HG02678 (cell line): ENCODE data around the gene MBD3L4.
"Not testable (repeated sequence)": the region's sequence is repeated elsewhere in the genome, so short reads cannot be mapped to it uniquely, and the experiment has no call there.

Experiments
- ATAC-seq: cut with Tn5 transposase; IDR thresholded peaks from one replicate; pipeline ENCODE4 v1.9.1; 2021; ENCODE audit warnings: mild to moderate bottlenecking, moderate library complexity; ENCODE audit not compliant: unreplicated experiment

The MBD3L4 gene

GRCh38 chr19:7051421-7051820 is 11.4 kb upstream of the MBD3L4 start:
- ATAC-seq: not testable (repeated sequence)

- not testable (repeated sequence) for ATAC-seq
Observed at GRCh38 chr19:7049021-7049420, 9.0 kb upstream of the MBD3L4 start, which contains the start of gene MBD3L2. Gene MBD3L2 (plus strand): TSS chr19:7049321. CDS start chr19:7049374, 53 bp downstream.

DNA sequence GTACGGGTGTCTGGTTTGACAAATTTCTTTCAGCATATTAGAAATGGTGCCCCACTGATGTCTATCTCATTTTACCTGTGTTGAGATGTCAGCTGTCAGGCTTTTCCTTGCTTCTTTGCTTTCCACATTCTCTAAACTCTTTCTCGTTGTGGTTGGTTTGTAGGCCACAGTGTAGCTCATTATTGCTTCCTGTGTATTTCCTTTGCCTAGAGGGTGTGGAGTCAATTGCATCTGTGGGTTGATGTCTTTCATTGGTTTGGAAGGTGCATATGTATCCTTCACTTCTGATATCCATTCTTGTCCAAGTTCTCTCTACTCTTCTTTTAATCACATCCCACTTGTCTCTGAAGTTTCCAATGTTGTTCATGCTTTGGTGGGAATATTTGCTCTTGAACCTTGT is 1.6 kb upstream of the MBD3L4 start:
- not testable (repeated sequence) for ATAC-seq

GRCh38 chr19:7030278-7030677 is 9.7 kb downstream of the MBD3L4 start, which contains the start of gene MBD3L5:
Gene MBD3L5 (plus strand): TSS chr19:7030578. CDS start chr19:7030612, 34 bp downstream.
- not testable (repeated sequence) for ATAC-seq

- not testable (repeated sequence) for ATAC-seq
Observed at GRCh38 chr19:7028790-7029189, 11.2 kb downstream of the MBD3L4 start.

GRCh38 chr19:7021331-7021730 is 18.6 kb downstream of the MBD3L4 start, which contains the start of gene MBD3L2B:
Gene MBD3L2B (minus strand): TSS chr19:7021431. CDS start chr19:7021397, 34 bp downstream.
- ATAC-seq: not testable (repeated sequence)

- no peak for ATAC-seq
Observed at GRCh38 chr19:7018828-7019227, 21.2 kb downstream of the MBD3L4 start.

- no peak for ATAC-seq
Observed at GRCh38 chr19:7013678-7014077, 26.3 kb downstream of the MBD3L4 start.

- ATAC-seq: no peak
Observed at GRCh38 chr19:7010722-7011593, 29.0 kb downstream of the MBD3L4 start.

DNA sequence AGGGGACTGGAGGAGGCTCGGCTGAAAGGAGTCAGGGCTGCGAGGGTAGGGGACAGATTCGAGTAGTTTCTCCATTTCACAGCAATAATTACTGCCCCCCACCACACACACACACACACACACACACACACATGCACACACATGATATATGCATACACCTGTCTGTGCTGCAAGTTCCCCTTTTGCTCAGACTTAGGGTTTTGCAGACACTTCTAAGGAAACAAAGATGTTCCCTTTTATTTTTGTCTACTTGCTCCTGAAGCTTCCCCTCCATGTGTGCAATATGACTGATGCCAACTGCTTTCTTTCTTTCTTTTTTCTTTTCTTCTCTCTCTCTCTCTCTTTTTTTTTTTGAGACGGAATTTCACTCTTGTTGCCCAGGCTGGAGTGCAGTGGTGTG is 32.1 kb downstream of the MBD3L4 start:
- ATAC-seq: no peak

DNA sequence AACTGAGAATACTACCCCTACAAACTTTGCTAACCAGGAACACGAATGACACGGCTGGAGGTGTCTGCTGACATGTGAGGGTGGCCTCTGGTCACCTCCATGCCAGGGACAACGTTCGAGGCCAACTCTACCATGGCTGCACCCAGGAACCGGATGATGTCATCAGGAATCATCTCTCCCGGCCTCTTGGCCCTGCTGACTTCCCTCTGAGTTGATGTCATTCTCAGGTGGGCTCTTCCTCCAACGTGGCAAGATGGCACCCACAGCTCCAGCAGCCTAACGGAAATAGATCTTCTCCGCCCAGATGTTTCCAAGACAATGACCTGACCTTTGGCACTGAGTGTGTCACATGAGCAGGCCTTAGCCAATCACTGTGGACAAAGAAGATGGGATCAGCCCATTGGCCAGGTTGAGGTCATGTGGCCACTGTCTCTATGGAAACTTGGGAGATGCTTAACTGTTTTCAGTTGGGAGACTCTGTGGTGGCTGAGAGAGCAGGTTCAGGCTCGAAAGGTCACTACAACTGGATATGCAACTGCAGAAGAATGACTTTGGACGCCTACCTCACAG is 33.8 kb downstream of the MBD3L4 start:
- ATAC-seq: no peak

DNA sequence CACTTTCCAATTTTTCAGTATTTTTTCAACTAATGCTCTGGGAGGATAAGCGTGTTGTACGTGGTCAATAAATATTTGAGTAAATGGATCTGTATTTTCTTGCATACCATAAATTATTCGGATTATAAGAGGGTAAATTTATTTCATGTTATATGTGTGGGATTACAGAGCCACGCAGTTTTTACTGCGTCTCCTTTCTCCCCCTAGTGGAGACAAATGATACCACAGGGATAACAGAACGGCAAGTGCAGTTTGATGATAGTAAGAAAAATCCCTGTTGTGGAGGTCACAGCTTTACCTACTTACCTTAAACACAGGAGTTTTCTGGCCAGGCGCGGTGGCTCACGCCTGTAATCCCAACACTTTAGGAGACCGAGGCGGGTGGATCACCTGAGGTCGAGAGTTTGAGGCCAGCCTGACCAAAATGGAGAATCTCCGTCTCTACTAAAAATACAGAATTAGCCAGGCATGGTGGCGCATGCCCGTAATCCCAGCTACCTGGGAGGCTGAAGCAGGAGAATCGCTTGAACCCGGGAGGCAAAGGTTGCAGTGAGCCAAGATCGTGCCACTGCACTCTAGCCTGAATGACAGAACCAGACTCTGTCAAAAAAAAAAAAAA is 35.6 kb downstream of the MBD3L4 start:
- no peak for ATAC-seq

GRCh38 chr19:7000816-7001215 is 39.2 kb downstream of the MBD3L4 start:
- no peak for ATAC-seq

DNA sequence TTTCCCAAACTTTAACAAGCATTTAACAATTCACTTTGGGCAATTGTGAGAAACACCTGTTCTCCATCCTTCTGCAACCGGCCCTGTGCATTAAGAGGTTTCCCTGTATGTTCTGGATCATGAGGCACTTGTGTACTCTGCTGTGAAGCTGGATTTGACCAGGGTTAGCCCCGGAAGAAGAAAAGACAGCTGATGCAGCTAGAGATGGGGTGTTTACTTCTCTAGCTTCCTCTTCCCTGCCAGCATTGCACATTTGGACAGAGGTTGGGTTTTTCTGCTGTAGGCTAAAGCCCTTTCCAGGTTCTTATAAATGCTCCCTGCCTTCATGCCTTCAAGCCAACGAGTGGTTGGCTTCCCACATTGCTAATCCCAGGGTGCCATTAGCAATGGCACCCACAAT is 39.6 kb downstream of the MBD3L4 start:
- ATAC-seq: no peak

- no peak for ATAC-seq
Observed at GRCh38 chr19:6999933-7000332, 40.0 kb downstream of the MBD3L4 start.

DNA sequence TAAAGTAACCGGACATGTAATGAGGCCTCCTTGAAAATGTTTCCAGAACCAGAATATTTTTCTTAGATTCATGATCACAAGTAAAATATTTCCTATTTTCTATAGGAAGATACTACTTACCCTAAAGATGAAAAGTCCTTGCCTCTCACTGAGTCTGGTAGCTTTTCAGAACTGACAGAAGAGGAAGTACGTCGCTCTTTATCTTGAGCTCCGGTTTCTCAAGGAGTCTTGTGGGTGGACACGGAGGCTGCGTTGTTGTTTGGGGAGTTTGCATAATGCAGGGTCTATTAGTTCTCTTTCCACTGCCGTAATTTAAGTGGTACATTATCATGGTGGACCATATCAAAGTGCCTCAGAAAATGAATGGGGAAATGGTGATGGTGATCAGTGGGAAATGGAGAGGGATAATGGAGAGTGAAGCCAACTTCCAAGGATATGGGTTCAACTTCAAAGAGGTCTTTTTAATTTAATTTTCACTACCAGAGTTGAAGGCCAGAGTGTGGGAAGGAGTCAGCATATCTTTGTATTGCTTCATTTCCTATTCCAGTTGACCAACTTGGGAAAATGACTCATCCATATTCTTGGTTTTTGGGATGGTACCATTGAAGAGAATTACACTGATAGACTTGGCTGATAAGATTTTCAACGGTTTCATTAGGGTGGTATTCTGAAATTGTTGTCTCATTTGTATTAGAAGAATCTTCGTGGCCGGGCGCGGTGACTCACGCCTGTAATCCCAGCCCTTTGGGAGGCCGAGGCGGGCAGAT is 42.1 kb downstream of the MBD3L4 start:
- no peak for ATAC-seq

DNA sequence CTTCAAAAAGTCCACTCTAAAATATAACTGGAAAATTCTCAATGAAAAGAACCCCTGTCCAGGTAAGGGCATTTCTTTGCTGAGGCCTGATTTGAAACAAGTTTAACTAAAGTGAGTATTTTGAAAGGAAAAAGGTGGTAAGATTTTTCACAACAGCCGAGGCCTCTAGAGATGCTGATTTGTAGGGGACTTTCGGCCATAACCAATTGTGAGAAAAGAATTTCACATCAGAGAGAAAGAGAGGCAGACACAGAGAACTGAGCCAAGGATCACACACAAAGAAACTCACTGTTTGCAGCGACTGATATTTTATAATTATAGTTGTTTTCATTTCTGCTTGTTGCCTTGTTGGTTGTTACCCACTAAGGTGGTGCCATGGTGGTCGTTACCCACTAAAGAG is 43.2 kb downstream of the MBD3L4 start:
- no peak for ATAC-seq

DNA sequence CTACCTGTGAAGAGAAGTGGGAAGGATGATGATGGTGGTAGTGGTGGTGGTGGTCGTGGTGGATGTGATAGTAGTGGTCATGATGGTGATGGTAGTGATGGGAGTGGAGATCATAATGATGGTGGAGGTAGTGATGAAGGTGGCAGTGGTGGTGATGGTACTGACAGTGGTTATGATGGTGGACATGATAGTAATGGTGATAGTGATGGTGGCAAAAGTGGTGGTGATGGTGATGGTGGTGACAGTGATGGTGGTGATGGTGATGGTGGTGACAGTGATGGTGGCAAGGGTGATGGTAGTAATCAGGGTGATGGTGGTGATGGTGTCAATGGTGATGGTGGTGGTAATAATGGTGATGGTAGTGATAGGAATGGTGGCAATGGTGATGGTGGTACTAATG is 44.9 kb downstream of the MBD3L4 start:
- no peak for ATAC-seq

- no peak for ATAC-seq
Observed at GRCh38 chr19:6988257-6988656, 51.7 kb downstream of the MBD3L4 start.

DNA sequence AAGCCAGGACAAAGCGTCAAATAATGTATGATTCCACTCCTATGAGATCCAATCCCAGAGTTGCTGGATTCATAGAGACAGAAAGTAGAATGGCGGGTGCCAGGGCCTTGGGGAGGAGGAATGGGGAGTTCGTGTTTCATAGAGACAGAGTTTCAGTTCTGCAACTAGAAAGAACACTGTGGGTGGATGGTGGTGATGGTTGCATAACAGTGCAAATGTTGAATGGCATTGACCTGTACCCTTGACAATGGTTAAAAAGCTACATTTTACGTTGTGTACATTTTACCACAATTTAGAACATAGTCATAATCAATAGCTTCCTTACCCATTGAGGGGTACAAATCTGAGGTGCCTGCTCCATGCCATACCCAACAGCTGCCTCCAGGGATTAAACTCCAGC is 52.1 kb downstream of the MBD3L4 start:
- ATAC-seq: no peak
